ENCODE results near the gene HIVEP1. TPM values are rescaled to one million over a fixed set of nuclear protein-coding genes. Genes with fewer than 3 reads are reported as not detected.

HIVEP1 gene
- total RNA-seq, 1 donor from 2014 or later, result 21.5 TPM

GRCh38 chr6:12099623-12100338 is 87.7 kb downstream of the HIVEP1 start:
- Mint-ChIP-seq H3K4me1 (no peaks in the 10 kb centered on the region), H3K27ac (ENCODE audit: unreplicated experiment) (no peak overlapping the region)

GRCh38 chr6:12101048-12101447 is 88.9 kb downstream of the HIVEP1 start:
- Mint-ChIP-seq H3K4me3 (no peak overlapping the region), H3K27ac (ENCODE audit: unreplicated experiment) (no peak overlapping the region), H3K27me3 (ENCODE audit: low read depth) (no peaks in the 10 kb centered on the region), H3K36me3 (ENCODE audit: low read depth) (no peaks in the 10 kb centered on the region), H3K9me3 (peaks cover 3% of the 10 kb centered on the region), H3K4me1 (peaks cover 5% of the 10 kb centered on the region)
- no peak for DNase-seq (ENCODE audit: low read depth, low spot score)
- TF ChIP-seq CTCF (conservative IDR thresholded peaks at IDR 0.05), result no peak

More at GRCh38 chr6:12099623-12100338, 87.7 kb downstream of the HIVEP1 start:
- Mint-ChIP-seq H3K9me3 (peaks cover 3% of the 10 kb centered on the region), H3K4me3 (no peak overlapping the region), H3K27me3 (ENCODE audit: low read depth) (no peaks in the 10 kb centered on the region), H3K36me3 (ENCODE audit: low read depth) (no peaks in the 10 kb centered on the region)
- DNase-seq (ENCODE audit: low read depth, low spot score), result no peak
- TF ChIP-seq CTCF (conservative IDR thresholded peaks at IDR 0.05), result no peak

- peaks cover 3% of the 10 kb centered on the region for H3K9me3 Mint-ChIP-seq
- no peak overlapping the region for H3K4me3 Mint-ChIP-seq
- TF ChIP-seq CTCF (conservative IDR thresholded peaks at IDR 0.05), result no peak
- no peak overlapping the region for H3K27ac Mint-ChIP-seq (ENCODE audit: unreplicated experiment)
- H3K4me1 Mint-ChIP-seq, result peaks cover 5% of the 10 kb centered on the region
- no peak for DNase-seq (ENCODE audit: low read depth, low spot score)
- no peaks in the 10 kb centered on the region for H3K27me3 Mint-ChIP-seq (ENCODE audit: low read depth)
- H3K36me3 Mint-ChIP-seq (ENCODE audit: low read depth), result no peaks in the 10 kb centered on the region
Measured at GRCh38 chr6:12101653-12102312, 89.7 kb downstream of the HIVEP1 start.

GRCh38 chr6:12102350-12102749 is 90.2 kb downstream of the HIVEP1 start:
- Mint-ChIP-seq H3K27ac (ENCODE audit: unreplicated experiment) (no peak overlapping the region), H3K4me3 (no peak overlapping the region), H3K9me3 (peaks cover 3% of the 10 kb centered on the region), H3K27me3 (ENCODE audit: low read depth) (no peaks in the 10 kb centered on the region), H3K36me3 (ENCODE audit: low read depth) (peaks cover 2% of the 10 kb centered on the region), H3K4me1 (peaks cover 5% of the 10 kb centered on the region)
- no peak for DNase-seq (ENCODE audit: low read depth, low spot score)
- no peak for TF ChIP-seq CTCF (conservative IDR thresholded peaks at IDR 0.05)

GRCh38 chr6:12103158-12103557 is 91.0 kb downstream of the HIVEP1 start:
- Mint-ChIP-seq H3K9me3 (peaks cover 3% of the 10 kb centered on the region), H3K4me1 (peaks cover 5% of the 10 kb centered on the region), H3K27me3 (ENCODE audit: low read depth) (no peaks in the 10 kb centered on the region), H3K4me3 (no peak overlapping the region), H3K27ac (ENCODE audit: unreplicated experiment) (no peak overlapping the region), H3K36me3 (ENCODE audit: low read depth) (peaks cover 3% of the 10 kb centered on the region)
- no peak for TF ChIP-seq CTCF (conservative IDR thresholded peaks at IDR 0.05)
- DNase-seq (ENCODE audit: low read depth, low spot score), result no peak

Measured in neural crest cell (in vitro differentiated cells).